Trophoblast cell (in vitro differentiated cells and primary cell): ENCODE data around the gene CCDC177.
A peak's percentile ranks its signal among the peaks of the same experiment; 100 is the strongest.

Experiments used
- DNase-seq, 2 donors: peaks; one replicate each; pipeline ENCODE4 v3.0.0-alpha.2; 2016
- H2AFZ ChIP-seq: 2 replicates; pipeline ENCODE4 v1.6.1; 2013; ENCODE audit warnings: low read length, moderate library complexity, mild to moderate bottlenecking; ENCODE audit not compliant: insufficient read depth, poor library complexity
- H2AK5ac ChIP-seq: 2 replicates; pipeline ENCODE4 v1.6.1; 2013; ENCODE audit warnings: mild to moderate bottlenecking, low read length
- H2BK120ac ChIP-seq: 2 replicates; pipeline ENCODE4 v1.6.1; 2013; ENCODE audit warnings: low read length, mild to moderate bottlenecking, moderate library complexity; ENCODE audit not compliant: insufficient read depth, poor library complexity
- H2BK12ac ChIP-seq: 2 replicates; pipeline ENCODE4 v1.6.1; 2013; ENCODE audit warnings: mild to moderate bottlenecking, low read length, moderate library complexity
- H2BK5ac ChIP-seq: 2 replicates; pipeline ENCODE4 v1.6.1; 2013; ENCODE audit warnings: low read length, low read depth, moderate library complexity, mild to moderate bottlenecking; ENCODE audit not compliant: poor library complexity
- H3K14ac ChIP-seq: 2 replicates; pipeline ENCODE4 v1.6.1; 2013; ENCODE audit warnings: mild to moderate bottlenecking, low read length
- H3K18ac ChIP-seq: 2 replicates; pipeline ENCODE4 v1.6.1; 2013; ENCODE audit warnings: mild to moderate bottlenecking, low read length
- H3K23ac ChIP-seq: 2 replicates; pipeline ENCODE4 v1.6.1; 2013; ENCODE audit warnings: low read length
- H3K27ac ChIP-seq: 2 replicates; pipeline ENCODE4 v1.5.1; 2013; ENCODE audit warnings: low read depth, mild to moderate bottlenecking, inconsistent platforms, low read length, moderate library complexity
- H3K27me3 ChIP-seq: 2 replicates; pipeline ENCODE4 v1.6.1; 2013; ENCODE audit warnings: inconsistent platforms, mild to moderate bottlenecking, low read length, moderate library complexity; ENCODE audit not compliant: insufficient read depth
- H3K36me3 ChIP-seq, 2 experiments: 1 replicate in 1 of 2; 2 replicates in 1 of 2; pipeline ENCODE4 v1.6.1; 2013; ENCODE audit warnings: low read length in 2 of 2, mild to moderate bottlenecking in 2 of 2, moderate library complexity in 1 of 2; ENCODE audit not compliant: insufficient read depth in 2 of 2, control insufficient read depth in 1 of 2
- H3K4ac ChIP-seq: 2 replicates; pipeline ENCODE4 v1.6.1; 2013; ENCODE audit warnings: low read depth, mild to moderate bottlenecking, low read length, moderate library complexity
- H3K4me1 ChIP-seq, 2 experiments: 1 replicate in 1 of 2; 2 replicates in 1 of 2; pipeline ENCODE4 v1.6.1; 2013; ENCODE audit warnings: low read length in 2 of 2, mild to moderate bottlenecking in 2 of 2, moderate library complexity in 1 of 2; ENCODE audit not compliant: insufficient read depth in 2 of 2, control insufficient read depth in 1 of 2
- H3K4me2 ChIP-seq: 2 replicates; pipeline ENCODE4 v1.6.1; 2013; ENCODE audit warnings: inconsistent platforms, mild to moderate bottlenecking, low read length, moderate library complexity
- H3K4me3 ChIP-seq: 2 replicates; pipeline ENCODE4 v1.5.1; 2013; ENCODE audit warnings: mild to moderate bottlenecking, low read depth, low read length, inconsistent platforms
- H3K79me1 ChIP-seq: one replicate; pipeline ENCODE4 v1.6.1; 2013; ENCODE audit warnings: low read length
- H3K79me2 ChIP-seq: 2 replicates; pipeline ENCODE4 v1.6.1; 2013; ENCODE audit warnings: low read length, mild to moderate bottlenecking; ENCODE audit not compliant: control insufficient read depth, insufficient read depth, poor library complexity
- H3K9ac ChIP-seq: 2 replicates; pipeline ENCODE4 v1.6.1; 2013; ENCODE audit warnings: mild to moderate bottlenecking, low read length
- H3K9me3 ChIP-seq: 2 replicates; pipeline ENCODE4 v1.6.1; 2013; ENCODE audit warnings: low read depth, mild to moderate bottlenecking, control low read depth, inconsistent platforms, low read length; ENCODE audit not compliant: insufficient read depth
- H4K12ac ChIP-seq: 2 replicates; pipeline ENCODE4 v1.6.1; 2013; ENCODE audit warnings: low read depth, mild to moderate bottlenecking, low read length, moderate library complexity
- H4K8ac ChIP-seq: 2 replicates; pipeline ENCODE4 v1.6.1; 2013; ENCODE audit warnings: low read depth, mild to moderate bottlenecking, low read length, moderate library complexity
- H4K91ac ChIP-seq: one replicate; pipeline ENCODE4 v1.6.1; 2013; ENCODE audit warnings: low read depth, mild to moderate bottlenecking, low read length, moderate library complexity
- WGBS: extraction: QIAGEN DNeasy Blood & Tissue Kit; methylation state at CpG from one replicate; pipeline ENCODE4 v1.1.7; 2013; ENCODE audit warnings: missing lambda C conversion rate; ENCODE audit not compliant: insufficient read length, insufficient coverage; ENCODE audit errors: extremely low coverage; 5-methylcytosine and 5-hydroxymethylcytosine counted together

Gene CCDC177

GRCh38 chr14:69612014-69612782, 37.5 kb upstream of the CCDC177 start:
- WGBS, result no CpG with 5 or more reads among the region's 47 CpGs
- no peaks in the 10 kb centered on the region for H3K36me3 ChIP-seq

GRCh38 chr14:69611172-69612013, 36.7 kb upstream of the CCDC177 start, which contains the start of gene SUSD6:
Gene SUSD6, plus strand, starts transcription at chr14:69611596. Its CDS starts 46,997 bp downstream, at chr14:69658593.
- peaks cover 2% of the 10 kb centered on the region in 2 experiments for H3K4me1 ChIP-seq
- WGBS, result no CpG with 5 or more reads among the region's 105 CpGs

More at GRCh38 chr14:69612014-69612782, 37.5 kb upstream of the CCDC177 start:
- Histone ChIP-seq H3K4me1 (peaks cover 0 to 2% of the 10 kb centered on the region in 2 experiments), H2BK12ac (no peak overlapping the region), H2AK5ac (no peak overlapping the region), H3K9ac (peak overlapping the region; percentile 70), H3K9me3 (no peaks in the 10 kb centered on the region), H3K4ac (no peak overlapping the region), H3K4me3 (peak overlapping the region; percentile 94), H3K4me2 (peak overlapping the region; percentile 100), H2BK5ac (peak overlapping the region; percentile 25), H3K23ac (no peak overlapping the region), H3K27ac (peak overlapping the region; percentile 61), H4K91ac (no peak overlapping the region), H3K27me3 (no peaks in the 10 kb centered on the region), H2AFZ (peak overlapping the region; percentile 81), H4K8ac (peak overlapping the region; percentile 17), H2BK120ac (no peak overlapping the region), H3K79me2 (peaks cover 3% of the 10 kb centered on the region), H3K79me1 (peaks cover 7% of the 10 kb centered on the region), H3K14ac (no peak overlapping the region), H3K18ac (peak overlapping the region; percentile 37), H4K12ac (peak overlapping the region; percentile 31)
- peak in 1 of 2 donors; percentile 44 for DNase-seq

GRCh38 chr14:69610874-69611171, 36.2 kb upstream of the CCDC177 start:
- H3K23ac ChIP-seq, result no peak overlapping the region
- peak overlapping the region; percentile 21 for H4K91ac ChIP-seq
- WGBS, result no CpG with 5 or more reads among the region's 8 CpGs
- no peak overlapping the region for H2BK120ac ChIP-seq
- peak overlapping the region; percentile 81 for H4K8ac ChIP-seq
- no peak overlapping the region for H3K9ac ChIP-seq
- peak overlapping the region; percentile 4 for H2AFZ ChIP-seq
- H3K36me3 ChIP-seq, result no peaks in the 10 kb centered on the region
- no peak overlapping the region for H2AK5ac ChIP-seq
- no peaks in the 10 kb centered on the region for H3K27me3 ChIP-seq
- H3K4ac ChIP-seq, result no peak overlapping the region
- H3K4me1 ChIP-seq, result peaks cover 4 to 7% of the 10 kb centered on the region in 2 experiments
- peak overlapping the region; percentile 60 for H3K4me3 ChIP-seq
- peaks cover 3% of the 10 kb centered on the region for H3K79me2 ChIP-seq
- no peak overlapping the region for H2BK5ac ChIP-seq
- H3K4me2 ChIP-seq, result peak overlapping the region; percentile 71
- peaks cover 7% of the 10 kb centered on the region for H3K79me1 ChIP-seq
- no peak overlapping the region for H2BK12ac ChIP-seq
- no peak overlapping the region for H3K27ac ChIP-seq
- no peak for DNase-seq
- H3K9me3 ChIP-seq, result no peaks in the 10 kb centered on the region
- no peak overlapping the region for H3K14ac ChIP-seq
- H4K12ac ChIP-seq, result peak overlapping the region; percentile 40
- H3K18ac ChIP-seq, result no peak overlapping the region

More at GRCh38 chr14:69611172-69612013, 36.7 kb upstream of the CCDC177 start, which contains the start of gene SUSD6:
- peak within 1 kb of the TSS; percentile 37 for H3K18ac ChIP-seq
- peak within 1 kb of the TSS; percentile 100 for H3K4me2 ChIP-seq
- no peaks in the 10 kb centered on the region for H3K36me3 ChIP-seq
- H3K4ac ChIP-seq, result no peak within 1 kb of the TSS
- peak within 1 kb of the TSS; percentile 40 for H4K12ac ChIP-seq
- peaks cover 3% of the 10 kb centered on the region for H3K79me2 ChIP-seq
- no peak within 1 kb of the TSS for H2BK12ac ChIP-seq
- peak; percentile 77 to 88 for DNase-seq
- no peak within 1 kb of the TSS for H3K23ac ChIP-seq
- no peak within 1 kb of the TSS for H2BK120ac ChIP-seq
- no peak within 1 kb of the TSS for H2AK5ac ChIP-seq
- H3K4me3 ChIP-seq, result peak within 1 kb of the TSS; percentile 94
- H2AFZ ChIP-seq, result peak within 1 kb of the TSS; percentile 81
- peaks cover 7% of the 10 kb centered on the region for H3K79me1 ChIP-seq
- no peaks in the 10 kb centered on the region for H3K9me3 ChIP-seq
- H3K27ac ChIP-seq, result peak within 1 kb of the TSS; percentile 61
- H3K9ac ChIP-seq, result peak within 1 kb of the TSS; percentile 76
- peak within 1 kb of the TSS; percentile 24 for H3K14ac ChIP-seq
- peak within 1 kb of the TSS; percentile 25 for H2BK5ac ChIP-seq
- peak within 1 kb of the TSS; percentile 21 for H4K91ac ChIP-seq
- peak within 1 kb of the TSS; percentile 81 for H4K8ac ChIP-seq
- H3K27me3 ChIP-seq, result no peaks in the 10 kb centered on the region

- H3K36me3 ChIP-seq, result no peaks in the 10 kb centered on the region
- peak overlapping the region; percentile 70 for H4K8ac ChIP-seq
- DNase-seq, result no peak
- WGBS, result no CpG with 5 or more reads among the region's 8 CpGs
- no peak overlapping the region for H3K14ac ChIP-seq
- H2BK12ac ChIP-seq, result no peak overlapping the region
- no peaks in the 10 kb centered on the region for H3K27me3 ChIP-seq
- no peak overlapping the region for H3K18ac ChIP-seq
- H2AFZ ChIP-seq, result peak overlapping the region; percentile 27
- peaks cover 4 to 9% of the 10 kb centered on the region in 2 experiments for H3K4me1 ChIP-seq
- no peaks in the 10 kb centered on the region for H3K9me3 ChIP-seq
- no peak overlapping the region for H4K91ac ChIP-seq
- H3K23ac ChIP-seq, result peak overlapping the region; percentile 10
- H3K4me2 ChIP-seq, result peak overlapping the region; percentile 71
- H2BK120ac ChIP-seq, result no peak overlapping the region
- H3K4me3 ChIP-seq, result peak overlapping the region; percentile 23
- no peak overlapping the region for H3K27ac ChIP-seq
- peak overlapping the region; percentile 7 for H2AK5ac ChIP-seq
- peak overlapping the region; percentile 0 for H4K12ac ChIP-seq
- no peak overlapping the region for H2BK5ac ChIP-seq
- peaks cover 3% of the 10 kb centered on the region for H3K79me2 ChIP-seq
- no peak overlapping the region for H3K4ac ChIP-seq
- peaks cover 7% of the 10 kb centered on the region for H3K79me1 ChIP-seq
- no peak overlapping the region for H3K9ac ChIP-seq
Observed at GRCh38 chr14:69610020-69610873, 35.6 kb upstream of the CCDC177 start.
